CD14-positive monocyte (primary cell): ENCODE measurements around the gene SH3RF3. TPM values are rescaled to one million over a fixed set of nuclear protein-coding genes. Genes with fewer than 3 reads are reported as not detected.

Source experiments
- DNase-seq, 3 donors: peaks; one replicate each; pipeline ENCODE4 v3.0.0-alpha.2; 2011 to 2022
- H2AFZ ChIP-seq: 2 replicates; pipeline ENCODE4 v1.6.0; 2012; ENCODE audit warnings: mild to moderate bottlenecking, low read depth, low read length, inconsistent platforms; ENCODE audit not compliant: insufficient read depth, poor library complexity, severe bottlenecking
- H3K27ac ChIP-seq, 2 donors: 1 replicate in 1 of 2; 2 replicates in 1 of 2; pipeline ENCODE4 v1.5.1; 2012 to 2013; ENCODE audit warnings: low read length in 2 of 2, control low read depth in 1 of 2, inconsistent platforms in 1 of 2, low read depth in 1 of 2, mild to moderate bottlenecking in 1 of 2
- H3K27me3 ChIP-seq, 2 donors: one replicate each; pipeline versions ENCODE4 v1.6.0 to v1.6.1; 2011 to 2013; ENCODE audit warnings: low read length in 2 of 2; ENCODE audit not compliant: control insufficient read depth in 2 of 2, insufficient read depth in 2 of 2
- H3K36me3 ChIP-seq, 2 donors: replicated peaks in 1 of 2; 1 replicate in 1 of 2; 2 replicates in 1 of 2; pipeline versions ENCODE4 v1.5.1 to v1.6.1; 2012 to 2013; ENCODE audit warnings: low read length in 2 of 2, control low read depth in 1 of 2, inconsistent platforms in 1 of 2, mild to moderate bottlenecking in 1 of 2; ENCODE audit not compliant: insufficient read depth in 2 of 2, control insufficient read depth in 1 of 2
- H3K4me1 ChIP-seq, 2 donors: 1 replicate in 1 of 2; 2 replicates in 1 of 2; pipeline versions ENCODE4 v1.5.1 to v1.6.1; 2012 to 2013; ENCODE audit warnings: low read length in 2 of 2, control low read depth in 1 of 2, inconsistent platforms in 1 of 2, mild to moderate bottlenecking in 1 of 2, moderate library complexity in 1 of 2; ENCODE audit not compliant: insufficient read depth in 2 of 2, control insufficient read depth in 1 of 2
- H3K4me2 ChIP-seq: replicated peaks from 2 replicates; pipeline ENCODE3; 2012; ENCODE audit warnings: low read length, moderate library complexity, mild to moderate bottlenecking; ENCODE audit not compliant: poor library complexity, severe bottlenecking; ENCODE audit errors: extremely low read depth
- H3K4me3 ChIP-seq, 3 experiments: fragments of 200-600 bp in 1 of 3; sonication (generic) in 1 of 3; replicated peaks in 1 of 3; 1 replicate in 2 of 3; 2 replicates in 1 of 3; pipeline ENCODE4 v1.5.1; 2011 to 2013; ENCODE audit warnings: low read length in 3 of 3, mild to moderate bottlenecking in 3 of 3, control low read depth in 2 of 3, low read depth in 2 of 3, inconsistent platforms in 1 of 3, moderate library complexity in 1 of 3
- H3K79me2 ChIP-seq: 2 replicates; pipeline ENCODE4 v1.6.0; 2012; ENCODE audit warnings: mild to moderate bottlenecking, control low read depth, inconsistent platforms, low read length, moderate library complexity; ENCODE audit not compliant: insufficient read depth
- H3K9ac ChIP-seq: 2 replicates; pipeline ENCODE4 v1.6.0; 2017; ENCODE audit warnings: low read length, mild to moderate bottlenecking; ENCODE audit not compliant: insufficient read depth, poor library complexity, severe bottlenecking
- H3K9me3 ChIP-seq, 2 donors: replicated peaks in 1 of 2; 1 replicate in 1 of 2; 2 replicates in 1 of 2; pipeline versions ENCODE4 v1.5.1 to v1.6.1; 2012 to 2013; ENCODE audit warnings: low read length in 2 of 2, control low read depth in 1 of 2; ENCODE audit not compliant: control insufficient read depth in 1 of 2, insufficient read depth in 1 of 2
- H4K20me1 ChIP-seq: 2 replicates; pipeline ENCODE4 v1.6.0; 2012; ENCODE audit warnings: mild to moderate bottlenecking, low read length, control low read depth, moderate library complexity; ENCODE audit not compliant: insufficient read depth
- H3K27ac Mint-ChIP-seq, 7 donors: one replicate each; pipeline ENCODE4 v1.8.0; 2020; ENCODE audit warnings: mild to moderate bottlenecking in 7 of 7, mixed read lengths in 7 of 7, moderate library complexity in 6 of 7, inconsistent platforms in 2 of 7
- H3K27me3 Mint-ChIP-seq, 3 donors: one replicate each; pipeline ENCODE4 v1.8.0; 2021 to 2022; ENCODE audit warnings: low read depth in 3 of 3, mild to moderate bottlenecking in 3 of 3, mixed read lengths in 3 of 3, moderate library complexity in 3 of 3, inconsistent platforms in 1 of 3
- H3K36me3 Mint-ChIP-seq, 2 donors: one replicate each; pipeline ENCODE4 v1.8.0; 2020; ENCODE audit warnings: mixed read lengths in 2 of 2, inconsistent platforms in 1 of 2, mild to moderate bottlenecking in 1 of 2
- H3K4me1 Mint-ChIP-seq: one replicate; pipeline ENCODE4 v1.8.0; 2020; ENCODE audit warnings: mild to moderate bottlenecking, mixed read lengths
- H3K4me3 Mint-ChIP-seq, 2 donors: one replicate each; pipeline ENCODE4 v1.8.0; 2020; ENCODE audit warnings: mild to moderate bottlenecking in 2 of 2, mixed read lengths in 2 of 2, moderate library complexity in 1 of 2
- H3K9me3 Mint-ChIP-seq, 7 donors: one replicate each; pipeline ENCODE4 v1.8.0; 2020 to 2022; ENCODE audit warnings: mixed read lengths in 7 of 7, mild to moderate bottlenecking in 6 of 7, moderate library complexity in 6 of 7, inconsistent platforms in 2 of 7
- CTCF ChIP-seq: fragments of 200-600 bp; IDR thresholded peaks from one replicate; pipeline ENCODE4 v1.8.0; 2022; ENCODE audit warnings: antibody characterized with exemption, mild to moderate bottlenecking
- WGBS: methylation state at CpG from one replicate; pipeline ENCODE4 v1.1.5; 2013; ENCODE audit warnings: missing lambda C conversion rate; ENCODE audit not compliant: insufficient coverage; 5-methylcytosine and 5-hydroxymethylcytosine counted together
- intact Hi-C, 2 donors: fragments of 100-400 bp; cut with micrococcal nuclease; formaldehyde crosslinking; loops; one replicate each; pipeline versions ENCODE4 v1.15.0 to v1.15.1; 2023
- polyA plus RNA-seq, 3 donors: library from polyadenylated mRNA; depleted of rRNA in 1 of 3; unstranded in 2 of 3; stranded (reverse) in 1 of 3; fragments of 300-500 nt in 2 of 3; fragments of >200 nt in 1 of 3; fragmentation: Illumina TruSeq in 2 of 3; gene quantifications; 1 replicate in 2 of 3; 2 replicates in 1 of 3; pipeline ENCODE4 v1.2.3, GENCODE V29; 2012 to 2021

The SH3RF3 gene
- polyA plus RNA-seq, 3 donors: 0.25 to 0.75 (median 0.34) TPM

GRCh38 chr2:109478906-109479493, 350.0 kb downstream of the SH3RF3 start:
- Histone ChIP-seq H3K79me2 (no peaks in the 10 kb centered on the region), H3K27ac (no peak overlapping the region), H3K4me2 (no peak overlapping the region), H4K20me1 (no peaks in the 10 kb centered on the region), H3K9me3 (no peaks in the 10 kb centered on the region), H3K4me3 (no peak overlapping the region), H3K27me3 (peaks cover 0 to 7% of the 10 kb centered on the region in 2 donors), H2AFZ (no peak overlapping the region), H3K4me1 (no peaks in the 10 kb centered on the region), H3K9ac (no peak overlapping the region), H3K36me3 (no peaks in the 10 kb centered on the region)
- intact Hi-C loops: no loop called here
- Mint-ChIP-seq H3K4me3 (no peak overlapping the region), H3K4me1 (peaks cover 3% of the 10 kb centered on the region), H3K27me3 (peaks cover 9 to 25% (median 15%) of the 10 kb centered on the region in 3 donors), H3K36me3 (no peaks in the 10 kb centered on the region), H3K27ac (no peak overlapping the region), H3K9me3 (no peaks in the 10 kb centered on the region)
- no peak for DNase-seq
- TF ChIP-seq CTCF: no peak
- WGBS: 90% methylated on average over 12 of the region's 12 CpGs

- H3K9me3 ChIP-seq: no peaks in the 10 kb centered on the region
- Mint-ChIP-seq H3K9me3 (no peaks in the 10 kb centered on the region), H3K4me1 (peaks cover 3% of the 10 kb centered on the region), H3K36me3 (no peaks in the 10 kb centered on the region), H3K27me3 (peaks cover 14 to 28% (median 15%) of the 10 kb centered on the region in 3 donors), H3K4me3 (no peak overlapping the region), H3K27ac (no peak overlapping the region)
- intact Hi-C loops: no loop called here
- no peaks in the 10 kb centered on the region for H3K4me1 ChIP-seq
- 54% methylated on average over 7 of the region's 7 CpGs for whole genome bisulfite sequencing
- no peak for TF ChIP-seq CTCF
- H3K27ac ChIP-seq: no peak overlapping the region
- H2AFZ ChIP-seq: no peak overlapping the region
- H3K36me3 ChIP-seq: no peaks in the 10 kb centered on the region
- H3K4me2 ChIP-seq: no peak overlapping the region
- no peaks in the 10 kb centered on the region for H3K79me2 ChIP-seq
- H3K27me3 ChIP-seq: peaks cover 0 to 7% of the 10 kb centered on the region in 2 donors
- no peak overlapping the region for H3K9ac ChIP-seq
- DNase-seq: no peak
- no peak overlapping the region for H3K4me3 ChIP-seq
- no peaks in the 10 kb centered on the region for H4K20me1 ChIP-seq
Observed at GRCh38 chr2:109479804-109480203, 350.8 kb downstream of the SH3RF3 start.
